GM19467 (cell line): Measurements from ENCODE around the gene SCTR.

Source experiments
- ATAC-seq: cut with Tn5 transposase; IDR thresholded peaks from one replicate; pipeline ENCODE4 v1.9.1; 2021; ENCODE audit warnings: mild to moderate bottlenecking, moderate library complexity; ENCODE audit not compliant: unreplicated experiment

The SCTR gene

DNA sequence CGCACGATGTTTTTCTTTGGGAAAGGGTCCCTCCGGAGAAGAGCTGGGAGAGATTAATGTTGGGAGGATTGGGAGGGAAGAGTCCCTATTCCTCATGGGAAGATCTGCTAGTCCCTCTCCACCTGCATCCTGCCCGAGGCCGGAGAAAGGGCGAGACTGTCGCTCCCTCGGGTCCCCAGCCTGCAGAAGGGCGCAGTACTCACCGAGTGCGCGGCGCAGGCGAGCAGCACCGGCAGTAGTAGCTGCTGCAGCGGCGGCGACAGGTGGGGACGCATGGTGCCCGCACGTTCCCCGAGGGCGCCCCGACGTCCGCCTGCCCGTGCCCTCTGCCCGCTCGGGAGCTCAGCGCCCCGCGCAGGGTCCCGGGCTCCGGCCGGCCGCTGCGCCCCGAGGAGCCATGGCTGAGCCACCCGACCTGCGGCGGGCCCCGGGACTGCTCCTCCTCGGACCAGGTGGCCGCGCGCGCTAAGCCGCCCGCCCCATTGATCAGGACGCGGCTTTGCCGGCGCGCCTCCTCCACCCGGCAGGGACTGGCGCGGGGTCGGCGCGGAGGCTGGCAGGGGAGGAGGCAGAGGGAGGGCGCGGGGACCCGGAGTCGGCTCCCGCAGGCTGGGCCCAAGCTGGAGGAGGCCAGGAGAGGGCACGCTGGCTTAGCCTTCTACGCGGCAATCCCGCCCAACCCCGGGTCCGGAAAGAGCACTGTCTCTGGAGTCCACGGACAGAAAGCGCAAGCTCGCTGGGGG is at the start of gene SCTR:
Gene SCTR (minus strand): TSS at position 532 of the 743 bp plus-strand sequence. CDS start 257 bp downstream, at position 275.
- ATAC-seq = no peak

DNA sequence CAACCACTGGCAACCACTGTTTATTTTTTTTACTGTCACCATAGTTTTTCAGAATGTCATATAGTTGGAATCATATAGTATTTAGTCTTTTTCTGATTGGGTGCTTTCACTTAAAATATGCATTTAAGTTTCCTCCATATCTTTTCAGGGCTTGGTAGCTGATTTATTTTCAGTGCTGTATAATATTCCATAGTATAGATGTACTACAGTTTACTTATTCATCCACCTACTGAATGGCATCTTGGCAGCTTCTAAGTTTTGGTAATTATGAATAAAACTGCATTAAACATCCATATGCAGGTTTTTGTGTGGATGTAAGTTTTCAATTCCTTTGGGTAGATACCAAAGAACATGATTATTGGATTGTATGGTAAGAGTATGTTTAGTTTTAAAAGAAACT is 43.0 kb upstream of the SCTR start:
- no peak for ATAC-seq

DNA sequence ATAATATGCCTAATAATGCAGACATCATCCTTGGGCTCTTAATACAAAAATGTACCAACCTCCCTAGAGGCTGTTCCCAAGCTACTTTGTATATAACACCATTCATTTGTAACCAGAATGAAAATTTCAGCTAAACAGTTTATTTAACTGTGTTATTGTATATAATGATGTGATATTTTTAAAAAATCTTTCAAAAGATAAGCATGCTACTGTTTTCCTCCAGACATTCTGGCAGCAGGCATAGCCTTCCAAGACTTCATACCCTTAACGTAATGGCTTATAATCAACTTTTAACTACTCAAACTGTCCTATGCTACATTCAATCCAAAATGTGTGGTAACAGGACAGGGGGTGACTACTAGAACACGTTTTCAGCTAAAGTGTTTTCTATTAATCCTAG is 41.2 kb upstream of the SCTR start:
- no peak for ATAC-seq

DNA sequence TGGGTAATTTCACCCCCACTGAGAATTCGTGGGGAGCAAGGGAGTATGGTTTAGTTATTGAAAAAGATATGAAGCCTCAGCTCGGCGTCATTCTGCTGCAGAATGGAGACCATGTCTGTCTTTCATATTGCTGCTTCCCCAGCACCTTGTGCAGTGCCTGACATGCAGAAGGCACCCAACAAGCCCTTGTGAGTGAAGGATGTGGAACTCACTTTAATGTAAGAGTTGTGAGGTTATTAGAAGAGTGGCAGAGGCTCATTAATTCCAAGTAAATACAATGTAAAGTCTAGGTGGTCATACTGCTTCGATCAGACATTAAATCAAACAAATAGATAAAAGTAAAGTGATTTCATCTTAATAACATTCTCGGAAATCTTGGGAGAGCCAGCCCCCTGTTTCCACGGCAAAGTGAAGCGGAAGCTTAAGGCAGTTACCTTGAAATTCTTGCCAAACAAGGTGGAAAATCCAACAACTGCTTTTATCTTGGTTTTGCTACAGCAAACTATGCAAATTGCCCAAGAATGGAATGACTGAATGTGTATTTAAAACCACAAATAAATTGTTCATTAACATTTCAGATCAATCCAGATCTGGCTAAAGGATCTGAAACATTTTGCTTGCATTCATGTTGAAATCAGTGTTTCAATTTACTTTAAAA is 29.5 kb upstream of the SCTR start:
- no peak for ATAC-seq

DNA sequence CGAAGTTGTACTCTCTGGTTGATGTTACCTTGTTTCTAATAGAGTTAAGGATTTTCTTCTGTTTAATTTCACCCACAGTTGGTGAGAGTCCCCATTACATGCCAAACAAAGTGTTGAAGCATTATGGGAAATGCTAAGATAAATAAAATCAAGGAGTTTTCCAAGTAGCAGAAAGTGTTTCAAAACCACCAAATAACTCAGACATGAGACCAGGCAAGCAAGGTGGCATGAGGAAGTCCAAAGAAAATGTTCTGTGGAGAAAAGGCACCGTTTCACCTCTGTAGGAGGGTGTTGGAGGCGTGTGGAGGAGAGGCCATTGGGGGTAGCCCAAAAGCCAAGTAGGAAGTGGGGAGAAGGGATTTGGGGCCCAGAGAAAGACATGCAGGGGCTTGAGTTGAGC is 28.6 kb upstream of the SCTR start:
- ATAC-seq = no peak

DNA sequence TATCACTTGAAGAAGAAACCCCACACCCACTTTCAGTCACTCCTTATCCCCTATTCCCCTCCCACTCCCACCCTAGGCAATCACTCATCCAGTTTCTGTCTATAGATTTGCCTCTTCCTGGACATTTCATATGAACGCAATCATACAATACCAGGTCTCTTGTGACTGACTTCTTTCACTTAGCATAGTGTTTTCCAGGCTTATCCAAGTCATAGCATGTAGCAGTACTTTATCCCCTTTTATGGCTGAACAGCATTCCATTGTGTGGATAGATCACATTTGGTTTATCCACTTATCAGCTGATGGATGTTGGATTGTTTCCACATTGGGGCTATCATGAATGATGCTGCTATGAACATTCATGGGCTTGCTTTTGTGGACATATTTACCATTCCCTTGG is 26.6 kb upstream of the SCTR start:
- no peak for ATAC-seq

DNA sequence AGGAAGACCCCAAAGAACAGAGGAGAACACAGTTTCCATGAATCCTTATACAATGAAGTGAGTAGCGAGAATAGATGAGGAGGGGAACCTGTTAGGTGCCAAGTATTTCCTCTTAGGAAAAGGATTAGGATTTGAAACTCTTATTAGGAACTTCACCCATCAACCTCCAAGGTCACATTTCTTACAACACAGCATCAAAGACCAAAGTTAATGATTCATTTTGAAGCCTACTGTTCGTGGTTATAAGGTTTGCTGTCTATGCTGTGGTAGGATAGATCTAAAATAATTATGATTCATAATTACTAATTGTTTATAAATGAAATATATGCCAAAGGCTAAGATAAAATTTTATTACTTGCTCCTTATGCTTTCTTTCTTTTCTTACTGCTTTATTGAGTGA is 26.1 kb upstream of the SCTR start:
- no peak for ATAC-seq

DNA sequence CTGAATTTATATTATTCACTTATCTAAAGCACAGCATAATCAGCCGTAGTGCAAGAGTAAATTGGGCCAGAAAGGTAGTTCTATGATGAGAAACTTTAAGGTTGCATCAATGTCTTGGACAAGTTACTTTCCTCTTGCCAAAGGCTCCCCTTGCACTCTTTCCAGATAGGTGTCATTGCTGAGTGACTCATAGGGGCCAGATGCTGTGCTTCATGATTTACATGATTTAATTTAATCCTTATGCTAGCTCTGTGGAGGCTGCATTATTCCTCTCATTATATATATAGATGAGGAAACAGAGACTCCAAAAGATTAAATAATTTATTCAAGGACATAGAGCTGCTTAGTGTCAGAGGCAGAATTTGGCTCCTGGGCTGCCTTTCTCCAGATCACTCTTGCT is 25.0 kb upstream of the SCTR start:
- ATAC-seq = no peak

DNA sequence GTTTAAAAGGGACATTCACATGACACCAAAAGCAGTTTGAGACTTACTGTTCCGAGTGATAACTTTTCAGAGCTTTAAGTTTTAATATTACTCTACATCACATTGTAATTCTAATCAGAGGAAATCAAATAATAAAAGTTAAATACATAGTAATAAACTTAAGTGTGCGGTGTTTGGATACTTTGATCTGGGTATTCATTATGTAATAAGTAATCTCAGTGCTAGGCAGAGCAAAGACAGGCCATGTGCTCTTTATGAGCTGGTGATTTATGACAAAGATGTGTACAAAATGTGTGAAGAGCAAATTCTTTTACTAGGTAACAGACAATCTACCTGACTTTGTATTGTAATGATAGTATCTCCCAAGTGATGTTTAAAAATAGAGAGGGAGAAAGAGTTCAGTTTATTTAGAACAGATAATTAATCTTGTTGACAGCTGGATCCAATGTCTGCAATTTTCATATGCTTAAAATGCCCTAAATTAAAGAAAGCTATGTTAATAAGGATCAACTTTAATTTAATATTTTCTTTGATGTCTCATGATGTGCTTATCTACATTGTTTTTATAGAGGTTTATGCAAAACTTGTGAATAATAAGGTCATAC is 24.3 kb upstream of the SCTR start:
- ATAC-seq = no peak

DNA sequence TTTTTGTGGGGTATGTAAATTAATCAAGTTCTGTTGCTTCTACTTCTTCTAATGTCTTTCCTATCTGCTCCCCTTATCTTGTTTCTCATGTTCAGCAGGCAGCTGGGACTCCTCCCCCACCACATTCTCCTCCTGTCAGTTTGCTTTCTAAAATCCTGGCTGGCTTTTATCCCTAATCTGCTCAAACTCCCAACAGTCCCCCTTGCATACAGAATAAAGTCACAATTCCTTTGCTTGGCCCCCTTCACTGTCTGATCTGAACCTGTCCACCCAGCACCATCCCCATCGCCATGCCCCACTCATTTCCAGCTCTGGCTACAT is 22.1 kb upstream of the SCTR start:
- no peak for ATAC-seq

DNA sequence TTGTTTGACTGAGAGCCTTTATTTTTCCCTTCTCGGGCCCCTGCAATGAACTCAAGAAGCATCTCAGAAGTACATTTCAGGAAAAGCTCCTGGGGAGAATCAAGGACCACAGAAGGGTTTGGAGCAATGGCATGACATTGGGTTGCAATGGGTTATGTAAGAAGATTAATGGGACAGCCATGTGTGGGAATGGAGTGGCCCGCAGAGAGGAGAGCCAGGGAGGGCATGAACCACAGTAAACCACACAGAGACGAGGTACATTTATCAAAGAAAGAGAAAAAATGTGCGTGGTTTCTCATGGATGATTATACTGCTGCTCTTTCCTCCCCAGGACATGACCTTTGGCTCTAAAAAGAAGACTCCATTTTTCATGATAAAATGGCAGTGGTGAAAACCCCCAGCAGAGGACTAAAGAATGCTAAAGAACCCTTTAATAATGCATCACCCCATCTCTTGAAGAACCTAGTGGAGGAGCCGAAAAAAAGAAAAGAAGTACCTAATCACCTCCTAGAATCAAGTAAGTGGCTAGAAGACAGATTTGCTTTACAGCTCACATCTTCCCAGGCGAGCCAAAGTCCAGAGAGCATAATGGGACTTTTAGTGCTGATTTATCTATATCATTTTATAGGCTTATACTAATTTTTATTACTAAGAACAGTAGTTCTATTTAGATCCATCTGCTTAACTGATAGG is 21.6 kb upstream of the SCTR start:
- ATAC-seq = no peak

DNA sequence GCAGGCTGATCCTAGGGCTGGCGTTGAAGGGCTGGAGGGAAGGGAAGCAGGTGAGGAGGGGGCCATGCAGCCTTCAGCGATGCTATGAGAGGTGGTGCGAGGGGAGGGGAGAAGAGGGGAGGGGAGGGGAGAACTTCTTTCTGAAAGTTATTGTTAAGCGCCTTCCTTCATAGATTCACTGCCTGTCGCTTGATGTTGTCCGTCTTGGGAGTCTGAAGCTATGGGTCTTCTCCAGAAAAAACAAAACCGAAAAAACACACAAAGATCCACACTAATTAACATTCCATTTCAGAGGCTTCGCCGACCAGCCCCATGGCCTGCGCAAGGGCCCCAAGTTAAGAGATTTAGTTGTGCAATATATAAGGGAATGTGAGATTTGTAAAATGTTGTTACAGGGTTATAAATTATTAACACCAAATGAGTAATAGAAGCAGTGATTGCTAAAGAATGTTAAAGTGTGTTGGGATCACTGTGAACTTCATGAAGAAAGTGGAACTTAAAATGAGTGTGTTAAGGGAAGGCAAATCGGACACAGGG is 20.7 kb upstream of the SCTR start:
- no peak for ATAC-seq

DNA sequence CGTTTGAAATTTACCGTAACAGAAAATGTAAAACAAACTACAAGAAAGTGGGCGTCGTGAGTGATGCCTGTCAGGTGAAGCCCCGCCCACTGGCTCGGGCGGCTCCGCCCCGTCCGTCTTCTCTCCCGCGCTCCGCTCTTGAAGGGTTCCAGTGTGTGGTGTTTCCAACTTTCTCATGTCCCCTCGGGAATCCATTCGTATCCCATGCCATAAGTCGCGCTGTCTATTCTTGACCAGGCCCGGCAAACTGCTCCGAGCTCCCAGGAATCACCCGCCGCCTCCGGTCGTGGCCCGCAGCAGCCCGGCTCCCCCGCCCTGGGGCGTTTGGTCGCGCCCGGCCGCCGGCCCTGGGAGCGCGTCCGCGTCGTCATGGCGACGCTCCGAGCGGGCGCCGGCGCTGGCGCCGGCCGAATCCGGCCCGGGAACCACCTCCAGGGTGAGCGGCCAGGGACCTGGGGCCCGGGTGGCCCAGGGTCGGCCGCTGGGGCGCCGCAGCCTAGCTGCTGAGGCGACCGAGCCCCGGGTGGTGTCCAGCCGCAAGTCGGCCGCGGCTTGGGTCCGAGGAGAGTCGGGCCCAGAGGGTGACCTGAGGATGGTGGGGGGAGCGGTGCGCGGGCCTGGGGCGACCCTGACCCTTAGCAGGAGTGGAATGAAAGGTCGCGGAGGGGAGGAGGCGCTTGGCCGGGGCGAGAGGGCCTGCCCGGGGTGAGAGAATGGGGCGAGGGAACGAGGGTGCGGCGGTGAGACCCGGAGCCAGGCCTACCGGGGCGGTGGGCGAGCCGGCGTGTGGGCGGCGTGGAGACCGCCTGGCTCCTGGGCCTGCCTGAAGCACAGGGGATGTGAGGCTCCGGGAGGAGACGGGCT is 20.0 kb upstream of the SCTR start, which contains the start of gene CFAP221:
Gene CFAP221 (plus strand): TSS at position 375 of the 864 bp plus-strand sequence. CDS start 1,683 bp downstream, outside the sequence.
- ATAC-seq = peak; percentile 84

DNA sequence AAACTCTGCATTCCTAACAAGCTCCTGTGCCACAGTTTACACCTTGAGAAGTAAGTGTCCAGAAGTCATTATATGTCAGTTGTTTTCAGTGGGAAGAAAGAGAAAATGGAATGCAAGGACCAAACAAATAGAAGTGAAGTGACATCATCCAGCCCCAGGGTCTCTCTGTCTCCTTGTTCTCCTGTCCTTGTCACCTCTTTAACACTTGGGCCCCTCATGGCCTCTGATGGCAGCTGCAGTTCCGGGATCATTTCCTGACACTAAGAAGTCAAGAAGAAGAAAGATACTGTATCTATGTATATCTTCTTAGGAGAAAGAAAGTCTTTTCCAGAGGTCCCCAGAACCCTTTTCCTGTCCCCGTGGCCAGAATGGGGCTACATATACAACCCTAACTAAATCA is 17.2 kb upstream of the SCTR start:
- no peak for ATAC-seq

DNA sequence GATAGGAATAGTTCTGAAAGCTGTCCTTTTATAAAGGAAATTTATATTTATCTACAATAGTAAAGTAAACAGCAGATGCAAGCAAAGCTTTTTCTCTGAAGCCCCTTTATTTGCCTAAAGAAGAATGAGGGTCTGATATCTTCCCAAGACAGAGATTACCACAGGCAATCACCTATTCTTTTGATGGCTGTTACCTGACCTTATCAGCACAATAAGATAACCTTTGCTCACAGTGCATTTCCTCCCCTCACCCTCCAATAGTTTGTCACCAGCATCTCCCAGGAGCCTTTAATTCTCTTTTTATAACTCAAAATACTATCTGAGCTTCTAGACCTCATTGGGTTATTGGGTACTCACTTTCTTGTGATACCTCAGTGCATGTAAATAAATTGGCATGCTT is 13.5 kb upstream of the SCTR start:
- no peak for ATAC-seq

DNA sequence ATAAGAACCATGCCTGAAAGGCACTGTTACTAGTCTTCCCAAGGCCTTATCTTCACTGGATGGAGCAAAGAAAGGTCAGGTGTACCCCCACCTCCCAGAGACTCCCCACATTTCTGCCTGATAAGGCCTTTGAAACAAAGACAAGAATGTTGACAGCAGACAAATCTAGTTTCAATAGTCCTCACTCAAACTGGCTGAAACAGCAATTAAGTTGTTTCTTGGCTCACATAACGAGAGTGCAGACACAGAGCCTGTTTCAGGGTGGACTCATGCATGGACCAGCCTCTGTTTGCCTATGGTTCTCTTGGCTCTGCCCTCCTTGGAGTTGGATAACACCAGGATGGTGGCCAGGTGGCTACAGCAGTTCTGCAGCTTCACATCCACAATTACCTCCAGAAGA is 12.4 kb upstream of the SCTR start:
- ATAC-seq = no peak

DNA sequence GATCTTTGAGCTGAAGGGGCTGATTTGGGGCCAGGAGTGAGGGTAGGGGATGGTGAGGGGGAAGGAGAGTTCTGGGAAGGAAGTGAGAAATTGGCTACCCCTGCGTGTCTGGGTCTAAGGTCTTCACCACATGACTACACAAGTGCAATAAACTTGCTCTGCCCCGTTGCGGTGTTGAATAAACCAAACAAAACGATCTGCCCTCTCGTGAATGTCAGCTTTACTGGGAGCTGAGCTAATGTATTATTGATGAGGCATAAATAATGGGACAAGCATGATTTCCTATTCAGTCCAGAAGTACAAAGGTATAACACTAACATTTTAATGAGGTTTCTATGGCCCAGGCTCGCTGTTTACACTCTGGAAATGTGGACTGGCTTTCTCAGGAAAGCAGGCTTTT is 11.9 kb upstream of the SCTR start:
- ATAC-seq = no peak

DNA sequence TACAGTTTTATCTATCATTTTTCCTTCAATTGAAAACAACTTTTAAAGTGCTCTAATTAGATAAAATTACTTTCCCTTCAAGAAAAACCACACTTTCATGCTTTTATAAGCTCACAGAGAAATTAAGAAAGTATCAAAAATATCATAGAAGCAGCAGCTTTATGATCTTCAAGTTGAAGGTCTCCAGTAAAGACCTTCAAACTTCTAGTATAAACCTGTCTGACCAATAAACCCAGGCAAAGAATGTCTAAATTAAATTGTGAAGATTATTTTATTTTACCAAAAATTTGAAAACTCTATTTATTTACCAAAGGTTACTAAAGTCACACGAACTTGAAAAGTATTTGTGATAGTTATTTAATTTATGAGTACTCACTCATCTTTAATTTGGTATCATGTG is 9.3 kb upstream of the SCTR start:
- no peak for ATAC-seq

DNA sequence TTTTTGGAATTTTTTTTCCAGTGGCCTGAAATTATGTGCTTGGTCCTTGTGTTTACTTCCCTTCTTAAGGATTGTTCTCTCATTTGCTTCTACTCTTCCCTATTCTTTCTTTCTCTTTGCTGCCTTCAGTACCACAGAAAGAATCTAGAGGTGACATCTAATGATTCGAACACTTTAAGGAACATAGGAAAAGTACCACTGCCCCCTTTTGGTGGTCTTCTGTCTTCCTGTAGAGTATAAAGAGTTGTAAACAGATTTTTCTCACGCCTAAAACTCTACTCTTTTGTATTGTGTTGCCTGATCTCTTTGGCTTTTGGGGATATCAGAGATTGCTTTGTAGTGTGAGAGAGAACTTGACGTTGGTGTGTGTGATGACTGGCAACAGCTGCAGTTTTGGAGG is 7.0 kb upstream of the SCTR start:
- no peak for ATAC-seq

DNA sequence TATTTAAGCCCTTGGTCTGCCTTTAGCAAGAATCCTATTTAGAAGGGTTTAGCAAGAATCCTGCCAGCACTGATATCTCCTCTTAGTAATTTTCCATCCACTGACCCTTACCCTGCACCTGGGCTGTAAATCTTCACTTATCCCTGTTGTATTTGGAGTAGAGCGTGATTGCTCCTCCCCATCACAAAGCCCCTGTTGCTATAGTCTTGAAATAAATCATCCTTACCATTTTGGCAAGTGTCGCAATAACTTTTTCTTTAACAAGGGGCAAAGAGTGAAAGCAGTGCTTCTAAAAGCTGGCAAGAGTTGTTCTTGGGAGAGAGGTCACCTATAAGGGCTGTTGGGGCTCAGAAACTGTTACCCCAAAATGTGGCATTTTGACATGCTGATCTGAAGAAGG is 3.7 kb upstream of the SCTR start:
- ATAC-seq = no peak

DNA sequence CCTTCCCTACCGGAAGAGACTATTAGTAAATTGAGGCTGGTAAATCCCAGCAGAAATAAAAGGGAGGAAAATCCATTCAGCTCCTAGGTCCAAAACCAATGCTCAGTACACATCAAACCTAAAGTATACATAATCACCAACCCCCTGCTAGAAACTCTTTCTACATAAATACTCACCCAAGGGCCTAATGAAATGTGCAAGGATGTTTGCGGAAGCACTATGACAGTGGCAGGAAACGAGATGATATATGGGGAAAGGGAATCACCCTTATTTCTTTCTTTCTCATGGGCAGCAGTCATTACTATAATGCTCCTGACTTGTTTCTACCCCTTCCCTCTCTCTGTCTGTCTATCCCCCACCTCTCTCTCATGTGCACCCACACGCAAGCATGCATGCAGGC is 1.3 kb upstream of the SCTR start:
- no peak for ATAC-seq
